Smooth muscle cell (in vitro differentiated cells): ENCODE results near the gene FBXO8. TPM values are rescaled to one million over a fixed set of nuclear protein-coding genes. Genes with fewer than 3 reads are reported as not detected.

ENCODE experiments used
- DNase-seq: peaks from one replicate; lab custom pipeline; 2025; ENCODE audit not compliant: unreplicated experiment; lab: John Stamatoyannopoulos, UW
- H2AFZ ChIP-seq: fragments of 200-600 bp; sonication (generic); 2 replicates; pipeline ENCODE4 v1.6.0; 2016; ENCODE audit warnings: antibody characterized with exemption, low read depth, mild to moderate bottlenecking
- H3F3A ChIP-seq: fragments of 200-600 bp; sonication (generic); 2 replicates; pipeline ENCODE4 v1.6.0; 2017; ENCODE audit warnings: antibody characterized with exemption, low read depth
- H3K27ac ChIP-seq: fragments of 200-600 bp; sonication (generic); 2 replicates; pipeline ENCODE4 v1.5.1; 2016; ENCODE audit warnings: low read depth, mild to moderate bottlenecking
- H3K27me3 ChIP-seq: fragments of 200-600 bp; sonication (generic); 2 replicates; pipeline ENCODE4 v1.6.1; 2016; ENCODE audit warnings: low read depth, mild to moderate bottlenecking
- H3K36me3 ChIP-seq: fragments of 200-600 bp; sonication (generic); 2 replicates; pipeline ENCODE4 v1.5.1; 2016; ENCODE audit warnings: low read depth
- H3K4me1 ChIP-seq: fragments of 200-600 bp; sonication (generic); 2 replicates; pipeline ENCODE4 v1.5.1; 2016; ENCODE audit warnings: low read depth
- H3K4me2 ChIP-seq: fragments of 200-600 bp; sonication (generic); 2 replicates; pipeline ENCODE4 v1.6.0; 2016; ENCODE audit warnings: mild to moderate bottlenecking
- H3K4me3 ChIP-seq: fragments of 200-600 bp; sonication (generic); 2 replicates; pipeline ENCODE4 v1.5.1; 2016; ENCODE audit warnings: mild to moderate bottlenecking
- H3K79me2 ChIP-seq: fragments of 200-600 bp; sonication (generic); 2 replicates; pipeline ENCODE4 v1.6.0; 2016; ENCODE audit warnings: low read depth, mild to moderate bottlenecking
- H3K9ac ChIP-seq: fragments of 200-600 bp; sonication (generic); 2 replicates; pipeline ENCODE4 v1.6.0; 2016; ENCODE audit warnings: low read depth
- H3K9me3 ChIP-seq: fragments of 200-600 bp; sonication (generic); replicated peaks from 2 replicates; pipeline ENCODE4 v1.5.1; 2016; ENCODE audit warnings: low read depth
- H4K20me1 ChIP-seq: fragments of 200-600 bp; sonication (generic); 2 replicates; pipeline ENCODE4 v1.6.0; 2016; ENCODE audit warnings: low read depth
- CTCF ChIP-seq: fragments of 200-600 bp; sonication (generic); IDR thresholded peaks from 2 replicates; pipeline ENCODE4 v1.5.1; 2017; ENCODE audit warnings: borderline replicate concordance, mild to moderate bottlenecking, antibody characterized with exemption; ENCODE audit not compliant: insufficient read depth, poor library complexity, severe bottlenecking
- WGBS: methylation state at CpG from one replicate; pipeline ENCODE4 v1.1.7; 2016; ENCODE audit warnings: low lambda C conversion rate; 5-methylcytosine and 5-hydroxymethylcytosine counted together
- polyA plus RNA-seq: library from polyadenylated mRNA; unstranded; fragments of >200 nt; fragmentation: Nextera tagmentation; extraction: Ambion mirVana; gene quantifications from 2 replicates; pipeline ENCODE4 v1.2.1, GENCODE V29; 2016
- total RNA-seq: library from RNA; depleted of rRNA; stranded (reverse); fragments of >200 nt; gene quantifications from 2 replicates; pipeline ENCODE4 v1.2.3, GENCODE V29; 2014

FBXO8 gene
- total and polyA plus RNA-seq, 2 experiments from 2014 or later, result 34.2 to 54.3 TPM

DNA sequence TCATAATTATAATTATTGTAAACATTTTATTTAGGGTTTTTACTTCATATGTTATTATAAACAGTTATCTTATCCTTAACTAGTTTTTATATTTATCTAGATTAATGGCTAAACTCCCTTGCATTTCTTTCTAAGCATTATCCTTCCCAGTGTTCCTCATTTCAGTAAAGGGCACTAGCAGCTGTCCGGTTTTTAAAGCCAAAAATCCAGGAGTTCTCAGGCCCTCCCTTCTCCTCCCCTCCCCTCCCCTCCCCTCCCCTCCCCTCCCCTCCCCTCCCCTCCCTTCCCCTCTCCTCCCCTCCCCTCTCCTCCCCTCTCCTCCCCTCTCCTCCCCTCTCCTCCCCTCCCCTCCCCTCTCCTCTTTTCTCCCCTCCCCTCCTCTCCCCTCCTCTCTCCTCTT is 58.9 kb downstream of the FBXO8 start:
- no peak overlapping the region for H3K4me3 ChIP-seq
- no peak overlapping the region for H3K4me2 ChIP-seq
- H3K79me2 ChIP-seq, result no peaks in the 10 kb centered on the region
- no peak for DNase-seq
- H3K4me1 ChIP-seq, result no peaks in the 10 kb centered on the region
- no peaks in the 10 kb centered on the region for H3F3A ChIP-seq
- no peak overlapping the region for H3K27ac ChIP-seq
- H3K9ac ChIP-seq, result no peak overlapping the region
- H2AFZ ChIP-seq, result no peak overlapping the region
- H4K20me1 ChIP-seq, result no peaks in the 10 kb centered on the region
- H3K9me3 ChIP-seq, result no peaks in the 10 kb centered on the region
- H3K36me3 ChIP-seq, result no peaks in the 10 kb centered on the region
- WGBS, result 79% methylated on average over 1 of the region's 1 CpG
- TF ChIP-seq CTCF, result no peak
- H3K27me3 ChIP-seq, result no peaks in the 10 kb centered on the region

DNA sequence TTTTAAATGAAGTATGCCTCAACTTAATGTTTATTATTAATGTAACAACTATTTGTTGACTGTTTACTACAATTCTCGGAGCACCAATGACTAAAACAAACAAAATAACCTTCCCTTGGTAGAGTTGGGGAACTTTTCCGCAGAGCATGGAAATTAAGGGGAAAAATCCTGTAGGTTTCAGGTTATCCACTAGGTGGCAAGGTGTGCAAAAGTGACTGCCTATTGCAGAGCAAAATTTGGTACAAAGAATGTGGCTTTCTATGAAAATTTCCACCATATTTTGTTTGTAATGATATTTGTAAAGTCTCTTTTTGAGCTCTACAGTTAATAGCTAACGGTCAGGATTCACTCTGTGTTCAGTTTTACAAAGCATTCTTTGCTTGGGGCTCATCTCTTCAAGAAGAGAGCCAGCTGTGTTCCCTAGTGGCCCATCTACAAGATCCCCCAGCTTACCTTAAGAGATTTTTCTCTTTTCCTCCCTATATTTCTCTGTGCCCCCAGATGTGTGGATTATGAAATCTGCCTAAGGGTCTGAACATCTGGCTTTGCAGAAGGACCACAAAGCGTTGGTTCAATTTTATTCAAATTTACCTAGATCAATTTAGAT is 61.1 kb downstream of the FBXO8 start:
- no peaks in the 10 kb centered on the region for H3K36me3 ChIP-seq
- peak overlapping the region; percentile 78 for H2AFZ ChIP-seq
- TF ChIP-seq CTCF, result peak; percentile 56
- H4K20me1 ChIP-seq, result no peaks in the 10 kb centered on the region
- H3K4me3 ChIP-seq, result no peak overlapping the region
- 47% methylated on average over 4 of the region's 4 CpGs for WGBS
- H3K27me3 ChIP-seq, result no peaks in the 10 kb centered on the region
- H3K79me2 ChIP-seq, result no peaks in the 10 kb centered on the region
- H3K9me3 ChIP-seq, result no peaks in the 10 kb centered on the region
- H3K27ac ChIP-seq, result no peak overlapping the region
- no peak for DNase-seq
- H3F3A ChIP-seq, result no peaks in the 10 kb centered on the region
- H3K9ac ChIP-seq, result no peak overlapping the region
- H3K4me1 ChIP-seq, result peaks cover 6% of the 10 kb centered on the region
- no peak overlapping the region for H3K4me2 ChIP-seq

DNA sequence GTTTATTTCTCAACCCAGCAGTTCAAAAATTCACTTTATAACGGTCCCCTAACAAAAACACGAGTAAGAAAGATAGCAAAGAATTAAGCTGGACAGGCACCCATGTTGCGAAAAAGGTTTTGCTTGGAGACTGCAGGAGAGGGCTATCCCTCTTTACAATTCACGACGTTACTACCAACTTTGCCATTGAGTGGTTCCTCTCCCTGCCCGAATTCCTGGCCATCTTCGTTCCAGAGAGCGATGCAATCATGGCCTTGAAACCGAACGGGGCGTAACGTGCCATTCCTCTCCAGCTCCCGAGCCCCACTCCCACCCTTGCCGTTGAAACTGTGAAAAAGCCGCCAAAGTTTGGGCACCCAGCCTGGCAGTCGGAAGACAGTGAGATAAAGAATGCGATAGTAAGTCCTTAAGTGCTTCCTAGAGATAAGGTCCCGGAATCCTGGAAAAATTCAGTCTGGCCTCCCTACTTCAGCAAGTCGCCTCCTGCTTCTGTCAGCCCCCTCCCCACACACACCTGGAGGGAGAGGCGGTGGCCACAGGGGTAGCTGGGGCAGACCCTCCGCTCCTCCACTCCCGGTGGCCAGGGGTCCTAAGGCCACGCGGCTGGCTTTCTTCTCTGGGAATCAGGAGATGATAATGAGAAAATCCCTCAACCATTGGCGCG is 65.2 kb downstream of the FBXO8 start:
- Histone ChIP-seq H3K9me3 (no peaks in the 10 kb centered on the region), H3F3A (no peaks in the 10 kb centered on the region), H4K20me1 (no peaks in the 10 kb centered on the region), H3K4me2 (peak overlapping the region; percentile 97), H3K36me3 (no peaks in the 10 kb centered on the region), H3K9ac (peak overlapping the region; percentile 46), H3K27me3 (no peaks in the 10 kb centered on the region), H3K27ac (peak overlapping the region; percentile 63), H3K4me3 (peak overlapping the region; percentile 59), H3K4me1 (peaks cover 21% of the 10 kb centered on the region), H2AFZ (peak overlapping the region; percentile 41), H3K79me2 (peaks cover 21% of the 10 kb centered on the region)
- no peak for TF ChIP-seq CTCF
- WGBS, result 3% methylated on average over 26 of the region's 26 CpGs
- no peak for DNase-seq
